Fibroblast of villous mesenchyme (primary cell): ENCODE data around the gene RTP4. TPM values are rescaled to one million over a fixed set of nuclear protein-coding genes. Genes with fewer than 3 reads are reported as not detected.

Experiments
- DNase-seq: peaks from one replicate; pipeline ENCODE4 v3.0.0-alpha.2; 2010; ENCODE audit warnings: low read depth
- H3K4me3 ChIP-seq: 2 replicates; pipeline ENCODE4 v1.5.1; 2011; ENCODE audit warnings: low read depth, mild to moderate bottlenecking, low read length
- CTCF ChIP-seq: IDR thresholded peaks from 2 replicates; pipeline ENCODE4 v1.5.1; 2012; ENCODE audit warnings: low read depth, mild to moderate bottlenecking, low read length; ENCODE audit not compliant: insufficient read depth
- total RNA-seq: library from RNA; depleted of rRNA; stranded (reverse); fragments of >200 nt; gene quantifications from 2 replicates; pipeline ENCODE4 v1.2.3, GENCODE V29; 2012

RTP4 gene
- total RNA-seq: 2.6 and 3.9 TPM in 2 replicates

- peak within 1 kb of the TSS; percentile 67 for H3K4me3 ChIP-seq
- TF ChIP-seq CTCF: no peak
- peak; percentile 78 for DNase-seq
Observed at GRCh38 chr3:187368251-187369088, at the start of gene RTP4. RTP4 (plus strand) TSS chr3:187368385; CDS start chr3:187368442, 57 bp downstream.

GRCh38 chr3:187318819-187319616 lies 49.2 kb upstream of the RTP4 start:
- peak; percentile 89 for TF ChIP-seq CTCF
- H3K4me3 ChIP-seq: peak overlapping the region; percentile 46
- DNase-seq: peak; percentile 78

GRCh38 chr3:187319699-187320302 lies 48.4 kb upstream of the RTP4 start:
- peak overlapping the region; percentile 46 for H3K4me3 ChIP-seq
- peak; percentile 77 for DNase-seq
- peak; percentile 100 for TF ChIP-seq CTCF

- no peak for DNase-seq
- no peak for TF ChIP-seq CTCF
- no peak overlapping the region for H3K4me3 ChIP-seq
Observed at GRCh38 chr3:187321766-187322165, 46.4 kb upstream of the RTP4 start.

- no peak for TF ChIP-seq CTCF
- no peak for DNase-seq
Observed at GRCh38 chr3:187322291-187322690, 45.9 kb upstream of the RTP4 start.

GRCh38 chr3:187323091-187323490 lies 45.1 kb upstream of the RTP4 start:
- no peak overlapping the region for H3K4me3 ChIP-seq
- DNase-seq: no peak
- no peak for TF ChIP-seq CTCF

More at GRCh38 chr3:187322291-187322690, 45.9 kb upstream of the RTP4 start:
- no peak overlapping the region for H3K4me3 ChIP-seq
